ENCODE data around the gene KLK1. TPM values are rescaled to one million over a fixed set of nuclear protein-coding genes. Genes with fewer than 3 reads are reported as not detected.

KLK1 gene
- total RNA-seq, 2 experiments from 2014 or later, result 0.60 to 1.1 TPM

DNA sequence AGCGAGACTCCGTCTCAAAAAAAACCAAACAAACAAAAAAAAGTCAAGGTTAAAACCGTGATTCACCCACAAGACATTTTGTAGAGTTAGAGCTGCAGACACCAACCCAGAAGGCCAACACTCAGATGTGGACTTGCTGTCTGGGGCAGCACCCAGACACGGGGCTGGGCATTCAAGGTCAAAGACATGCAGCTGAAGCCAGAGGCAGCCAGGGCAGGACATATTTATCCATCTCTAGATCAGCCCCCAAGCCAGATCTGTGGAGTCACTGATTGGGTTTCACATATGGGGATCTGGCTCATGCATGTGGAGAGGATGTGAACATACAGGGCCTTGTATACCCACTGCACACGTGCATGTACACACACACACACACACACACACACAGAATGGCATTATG is 6.2 kb upstream of the KLK1 start:
- no peaks in the 10 kb centered on the region for H3K36me3 Mint-ChIP-seq
- H3K9me3 Mint-ChIP-seq, result no peaks in the 10 kb centered on the region
- peaks cover 59% of the 10 kb centered on the region for H3K27me3 Mint-ChIP-seq
- H3K27ac Mint-ChIP-seq, result no peak overlapping the region
- DNase-seq, result no peak
- no peak overlapping the region for H3K4me3 Mint-ChIP-seq
- no peaks in the 10 kb centered on the region for H3K4me1 Mint-ChIP-seq

DNA sequence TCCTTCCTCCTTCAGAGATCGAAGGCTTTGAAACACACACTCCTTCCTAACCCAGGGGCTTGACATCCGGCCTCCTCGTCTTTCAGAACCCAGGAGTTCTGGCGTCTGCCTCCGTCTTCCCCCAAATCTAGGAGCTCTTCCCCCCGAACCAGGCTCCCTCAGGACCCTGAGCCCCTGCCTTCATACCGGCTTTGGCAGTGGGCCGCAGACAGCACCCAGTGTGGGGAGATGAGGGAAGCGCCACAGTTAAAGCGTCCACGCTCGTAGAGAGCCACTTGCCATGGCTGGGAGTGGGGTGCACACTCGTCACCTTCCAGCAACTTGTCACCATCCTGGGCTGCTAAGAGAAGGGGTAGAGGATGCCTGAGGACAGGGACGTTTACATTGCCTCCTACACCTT is 3.9 kb upstream of the KLK1 start:
- no peak for DNase-seq
- H3K9me3 Mint-ChIP-seq, result no peaks in the 10 kb centered on the region
- no peaks in the 10 kb centered on the region for H3K4me1 Mint-ChIP-seq
- H3K27ac Mint-ChIP-seq, result no peak overlapping the region
- no peaks in the 10 kb centered on the region for H3K36me3 Mint-ChIP-seq
- H3K27me3 Mint-ChIP-seq, result peaks cover 56% of the 10 kb centered on the region
- no peak overlapping the region for H3K4me3 Mint-ChIP-seq

DNA sequence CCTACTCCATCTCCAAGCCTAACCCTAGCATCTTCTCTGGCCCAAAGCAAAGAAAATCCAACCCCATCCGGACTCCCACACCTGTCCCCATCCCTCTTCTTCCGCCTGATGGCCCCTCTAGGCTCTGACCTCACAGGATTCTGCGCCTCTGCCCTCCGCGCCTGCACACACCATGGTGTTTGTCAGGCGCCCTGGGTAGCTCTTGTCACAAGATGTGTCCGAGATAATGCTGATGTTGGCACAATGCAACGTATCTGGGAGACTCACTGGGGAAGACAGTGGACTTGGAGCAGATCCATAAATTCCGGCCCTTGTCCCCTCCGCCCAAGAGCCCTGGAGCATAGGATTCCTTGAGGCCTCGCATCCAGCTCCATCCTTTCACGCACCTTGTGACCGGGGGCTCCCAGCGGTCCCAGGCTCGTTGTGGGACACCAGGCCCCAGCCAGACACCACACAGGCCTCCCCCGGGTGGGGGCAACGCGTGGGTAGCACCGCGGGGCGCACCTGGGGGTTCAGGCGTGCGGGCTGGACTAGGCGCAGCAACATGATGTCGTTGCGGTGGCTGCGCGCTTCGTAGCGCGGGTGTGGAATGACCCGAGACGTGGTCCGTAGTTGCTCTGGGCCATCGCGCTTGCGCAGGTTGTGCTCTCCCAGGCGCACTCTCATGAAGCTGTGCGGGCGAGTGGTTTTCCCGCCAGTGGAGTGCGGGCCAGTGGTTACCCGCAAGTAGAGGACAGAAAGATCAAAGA is 3.1 kb upstream of the KLK1 start:
- Mint-ChIP-seq H3K9me3 (no peaks in the 10 kb centered on the region), H3K36me3 (no peaks in the 10 kb centered on the region), H3K27ac (no peak overlapping the region), H3K4me3 (no peak overlapping the region), H3K4me1 (no peaks in the 10 kb centered on the region), H3K27me3 (peaks cover 58% of the 10 kb centered on the region)
- DNase-seq, result no peak

DNA sequence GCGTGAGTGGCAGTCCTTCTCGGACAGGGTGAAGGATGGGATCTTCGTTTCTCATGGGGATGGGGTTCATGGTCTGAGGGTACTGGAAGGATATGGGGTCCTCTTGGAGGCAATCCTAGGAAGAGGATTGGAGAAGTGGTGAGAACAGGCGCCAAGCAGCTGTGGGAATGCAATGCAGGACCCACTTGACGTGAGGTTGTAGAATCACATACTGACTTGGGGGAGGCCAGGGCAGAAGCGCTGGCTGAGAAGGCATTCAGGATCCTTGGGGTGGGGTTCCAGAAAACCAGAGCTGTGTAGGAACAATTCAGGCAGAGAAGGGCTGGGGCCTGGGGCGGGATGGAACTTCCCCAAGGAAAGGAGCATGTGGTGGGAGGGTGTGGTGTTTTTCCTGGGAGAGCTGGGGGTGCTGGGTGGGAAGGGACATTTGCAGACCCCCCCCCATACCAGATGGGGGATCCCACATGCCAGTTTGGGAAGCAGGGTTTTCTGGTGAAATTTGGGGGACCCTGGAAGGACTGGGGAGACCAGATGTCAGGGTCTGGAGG is 852 bp downstream of the KLK1 start:
- H3K36me3 Mint-ChIP-seq, result no peaks in the 10 kb centered on the region
- H3K27me3 Mint-ChIP-seq, result peaks cover 73% of the 10 kb centered on the region
- DNase-seq, result no peak
- no peaks in the 10 kb centered on the region for H3K9me3 Mint-ChIP-seq
- H3K4me1 Mint-ChIP-seq, result peaks cover 24% of the 10 kb centered on the region
- no peak overlapping the region for H3K27ac Mint-ChIP-seq
- no peak overlapping the region for H3K4me3 Mint-ChIP-seq

DNA sequence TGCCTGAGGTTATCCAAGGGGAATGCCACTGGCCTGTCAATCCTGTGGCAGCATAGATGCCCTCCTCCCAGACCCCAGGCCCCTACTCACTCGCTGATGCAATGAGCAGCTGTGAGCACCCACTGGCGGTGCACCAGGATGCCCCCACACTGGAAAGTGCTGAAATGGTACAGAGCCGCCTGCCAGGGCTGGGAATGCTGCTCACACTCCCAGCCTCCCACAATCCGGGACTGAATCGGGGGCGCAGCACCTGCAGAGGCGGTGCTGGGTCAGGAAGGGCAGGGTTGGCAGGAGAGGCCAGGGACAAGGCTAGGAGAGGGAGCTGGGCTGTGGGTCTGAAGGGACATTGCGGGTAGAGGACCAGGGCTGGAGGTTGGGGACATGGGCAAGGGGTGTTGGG is 2.0 kb downstream of the KLK1 start:
- H3K4me1 Mint-ChIP-seq, result peaks cover 33% of the 10 kb centered on the region
- peaks cover 76% of the 10 kb centered on the region for H3K27me3 Mint-ChIP-seq
- no peak for DNase-seq
- H3K36me3 Mint-ChIP-seq, result peaks cover 2% of the 10 kb centered on the region
- H3K4me3 Mint-ChIP-seq, result no peak overlapping the region
- no peaks in the 10 kb centered on the region for H3K9me3 Mint-ChIP-seq
- H3K27ac Mint-ChIP-seq, result no peak overlapping the region

DNA sequence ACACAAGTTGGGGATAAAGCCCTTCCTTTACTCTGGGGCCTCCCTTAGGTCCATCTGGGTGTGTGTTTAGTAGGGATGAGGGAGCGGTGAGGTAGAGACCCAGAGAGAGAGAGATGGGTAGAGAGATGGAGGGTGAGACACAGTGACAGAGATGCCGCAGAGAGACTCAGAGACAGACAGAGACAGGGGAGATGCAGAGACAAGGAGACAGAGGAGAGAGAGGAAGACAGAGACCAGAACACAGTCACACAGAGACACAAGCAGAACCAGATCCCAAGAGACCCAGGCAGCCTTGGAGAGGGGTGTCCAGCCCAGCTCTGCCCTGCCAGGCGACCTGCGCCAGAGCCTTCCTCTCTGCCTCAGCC is 2.4 kb downstream of the KLK1 start:
- Mint-ChIP-seq H3K27me3 (peaks cover 79% of the 10 kb centered on the region), H3K4me1 (peaks cover 37% of the 10 kb centered on the region), H3K36me3 (peaks cover 2% of the 10 kb centered on the region), H3K4me3 (no peak overlapping the region), H3K9me3 (peaks cover 2% of the 10 kb centered on the region), H3K27ac (no peak overlapping the region)
- no peak for DNase-seq

- DNase-seq, result no peak
- Mint-ChIP-seq H3K36me3 (peaks cover 2% of the 10 kb centered on the region), H3K27ac (no peak overlapping the region), H3K4me1 (peaks cover 38% of the 10 kb centered on the region), H3K27me3 (peaks cover 80% of the 10 kb centered on the region), H3K4me3 (peak overlapping the region; percentile 59), H3K9me3 (peaks cover 3% of the 10 kb centered on the region)
These were observed 2.9 kb downstream of the KLK1 start for GRCh38 chr19:50820549-50821247.

DNA sequence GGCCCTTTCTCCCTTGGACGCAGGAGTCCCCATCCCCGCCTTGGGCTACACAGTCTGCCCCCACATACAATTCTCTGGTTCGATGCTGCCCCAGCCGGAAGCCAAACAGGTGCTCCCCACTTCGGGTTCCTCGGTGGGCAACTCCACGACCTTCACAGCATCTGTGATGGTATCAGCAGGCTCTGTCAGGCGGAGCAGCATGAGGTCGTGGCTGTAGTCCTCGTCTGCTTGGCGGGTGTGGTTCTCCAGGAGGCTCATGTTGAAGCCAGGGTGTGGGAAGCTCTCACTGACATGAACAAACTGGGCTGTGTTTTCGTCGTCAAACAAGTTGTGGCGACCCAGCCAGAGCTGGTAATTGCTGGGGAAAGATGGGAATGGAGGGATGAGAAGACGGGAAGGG is 3.5 kb downstream of the KLK1 start:
- no peak for DNase-seq
- Mint-ChIP-seq H3K27ac (no peak overlapping the region), H3K4me3 (peak overlapping the region; percentile 59), H3K4me1 (peaks cover 38% of the 10 kb centered on the region), H3K27me3 (peaks cover 86% of the 10 kb centered on the region), H3K36me3 (peaks cover 2% of the 10 kb centered on the region), H3K9me3 (peaks cover 3% of the 10 kb centered on the region)

- peaks cover 3% of the 10 kb centered on the region for H3K9me3 Mint-ChIP-seq
- peaks cover 38% of the 10 kb centered on the region for H3K4me1 Mint-ChIP-seq
- H3K27ac Mint-ChIP-seq, result no peak overlapping the region
- DNase-seq, result no peak
- H3K36me3 Mint-ChIP-seq, result peaks cover 2% of the 10 kb centered on the region
- no peak overlapping the region for H3K4me3 Mint-ChIP-seq
- peaks cover 90% of the 10 kb centered on the region for H3K27me3 Mint-ChIP-seq
These were observed 4.0 kb downstream of the KLK1 start for GRCh38 chr19:50819636-50820035.

DNA sequence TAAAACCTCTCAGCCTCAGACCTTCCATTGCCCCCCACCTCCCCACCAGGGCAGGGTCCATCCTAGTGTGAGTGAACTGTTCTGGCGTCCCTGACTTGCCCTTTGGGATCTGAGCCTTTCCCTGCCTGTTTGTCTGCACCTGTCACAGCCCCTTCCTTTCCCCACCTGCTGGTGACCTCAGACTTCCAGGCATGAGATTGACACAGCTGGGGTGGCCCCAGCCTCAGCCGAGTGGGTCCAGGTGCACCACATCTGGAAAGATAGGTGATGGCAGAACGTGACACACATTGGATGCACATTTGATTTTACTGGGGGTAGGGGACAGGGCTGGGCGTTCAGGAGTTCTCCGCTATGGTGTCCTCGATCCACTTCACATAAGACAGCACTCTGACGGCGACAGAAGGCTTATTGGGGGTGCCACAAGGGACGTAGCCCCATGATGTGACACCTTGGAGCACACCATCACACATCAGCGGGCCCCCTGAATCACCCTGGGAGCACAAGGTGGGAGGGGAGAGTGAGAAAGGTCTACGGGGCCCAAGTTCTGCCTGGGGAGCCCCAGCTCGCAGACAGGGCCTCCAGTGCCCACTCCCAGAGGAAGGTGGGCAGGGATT is 4.6 kb downstream of the KLK1 start:
- H3K27ac Mint-ChIP-seq, result no peak overlapping the region
- peaks cover 90% of the 10 kb centered on the region for H3K27me3 Mint-ChIP-seq
- peaks cover 38% of the 10 kb centered on the region for H3K4me1 Mint-ChIP-seq
- no peak for DNase-seq
- H3K9me3 Mint-ChIP-seq, result peaks cover 3% of the 10 kb centered on the region
- H3K4me3 Mint-ChIP-seq, result no peak overlapping the region
- peaks cover 2% of the 10 kb centered on the region for H3K36me3 Mint-ChIP-seq

DNA sequence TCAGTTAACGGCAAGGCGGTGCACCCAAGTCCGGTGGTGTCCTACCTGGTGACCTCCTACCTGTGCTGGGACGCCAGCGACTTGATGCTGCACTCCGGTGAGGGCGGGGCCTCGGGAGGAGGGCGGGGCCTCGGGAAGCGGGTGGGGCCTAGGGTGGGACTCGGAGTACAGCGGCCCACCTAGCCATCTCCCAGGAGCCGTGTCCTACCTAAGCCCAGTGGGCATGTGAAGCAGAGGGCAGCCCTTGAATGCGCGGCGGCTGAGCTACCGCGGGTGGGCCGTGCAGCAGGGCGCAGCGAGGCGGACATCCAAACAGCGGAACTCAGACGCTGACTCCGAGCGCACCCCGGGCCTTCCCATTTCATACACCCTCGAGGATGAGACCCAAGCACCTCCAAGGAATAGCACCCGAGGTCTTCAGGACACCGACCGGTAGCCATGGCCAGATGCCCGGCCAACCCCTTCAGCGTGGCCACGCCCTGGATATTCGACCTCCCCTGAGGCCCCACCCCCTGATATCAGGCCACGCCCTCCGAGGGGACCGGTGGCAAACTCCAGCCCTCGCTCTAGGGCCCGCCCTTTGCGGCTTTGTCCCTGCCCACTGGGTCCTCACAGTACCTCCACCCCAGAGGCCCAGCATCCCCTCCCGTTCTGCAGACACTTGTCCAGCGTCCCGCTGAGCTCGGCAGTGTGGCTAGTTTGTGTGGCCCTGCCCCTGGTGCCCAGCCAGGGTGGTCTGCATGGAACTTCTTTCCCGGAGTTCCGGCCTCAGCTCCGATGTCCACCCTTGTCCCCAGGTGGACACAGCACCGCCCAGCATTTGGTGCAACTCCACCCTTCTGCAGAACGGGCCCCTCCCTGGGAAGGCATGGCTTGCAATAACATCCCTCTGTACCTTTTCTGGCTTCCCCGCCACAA is 5.4 kb downstream of the KLK1 start:
- Mint-ChIP-seq H3K27ac (no peak overlapping the region), H3K27me3 (peaks cover 87% of the 10 kb centered on the region), H3K4me3 (peak overlapping the region; percentile 70), H3K9me3 (peaks cover 3% of the 10 kb centered on the region), H3K4me1 (peaks cover 38% of the 10 kb centered on the region), H3K36me3 (peaks cover 2% of the 10 kb centered on the region)
- DNase-seq, result peak; percentile 62

DNA sequence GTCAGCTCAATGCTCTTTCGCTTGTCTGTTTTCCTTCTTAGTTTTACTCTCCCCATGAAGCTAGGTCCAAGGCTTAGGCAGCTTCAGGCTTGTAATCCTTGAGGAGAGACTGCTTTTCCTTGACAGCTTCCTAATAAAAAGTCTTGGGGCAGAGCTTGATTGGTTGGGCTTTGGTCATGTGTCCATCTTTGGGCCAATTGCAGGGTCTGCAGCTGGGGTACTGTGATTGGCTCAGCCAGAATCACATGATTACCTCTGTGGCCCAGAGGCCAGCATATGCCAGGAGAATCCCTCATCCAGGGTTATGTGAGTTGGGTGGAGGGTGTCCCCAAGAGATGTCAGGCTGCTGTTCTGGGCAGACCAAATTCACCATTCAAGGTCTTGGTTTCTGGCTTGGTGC is 8.1 kb downstream of the KLK1 start:
- Mint-ChIP-seq H3K36me3 (peaks cover 2% of the 10 kb centered on the region), H3K27ac (no peak overlapping the region), H3K27me3 (peaks cover 64% of the 10 kb centered on the region), H3K9me3 (peaks cover 3% of the 10 kb centered on the region), H3K4me3 (no peak overlapping the region), H3K4me1 (peaks cover 31% of the 10 kb centered on the region)
- DNase-seq, result no peak

- H3K36me3 Mint-ChIP-seq, result peaks cover 2% of the 10 kb centered on the region
- peaks cover 26% of the 10 kb centered on the region for H3K4me1 Mint-ChIP-seq
- H3K27me3 Mint-ChIP-seq, result peaks cover 59% of the 10 kb centered on the region
- H3K9me3 Mint-ChIP-seq, result peaks cover 3% of the 10 kb centered on the region
- DNase-seq, result no peak
- no peak overlapping the region for H3K4me3 Mint-ChIP-seq
- H3K27ac Mint-ChIP-seq, result no peak overlapping the region
These were observed 8.7 kb downstream of the KLK1 start for GRCh38 chr19:50814883-50815282.

DNA sequence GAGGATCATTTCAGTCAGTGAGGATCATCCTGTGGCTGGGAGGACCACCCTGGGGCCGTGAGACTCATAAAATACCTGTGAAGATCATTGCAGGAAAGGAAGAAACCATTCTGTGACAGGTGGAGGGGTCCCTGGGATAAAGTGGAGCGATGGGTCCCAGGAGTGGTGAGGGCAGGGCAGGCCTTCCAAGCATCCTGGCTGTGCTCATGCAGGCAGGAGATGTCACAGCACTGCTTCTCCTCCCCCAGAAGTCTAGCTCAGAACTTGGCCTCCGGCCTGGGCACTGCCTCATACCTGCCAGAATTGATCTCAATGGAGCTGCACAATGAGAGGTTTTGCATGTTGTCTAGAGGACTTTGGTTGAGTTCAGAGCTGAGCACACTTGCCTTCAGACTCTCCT is 11.1 kb downstream of the KLK1 start:
- H3K36me3 Mint-ChIP-seq, result peaks cover 1% of the 10 kb centered on the region
- no peak overlapping the region for H3K4me3 Mint-ChIP-seq
- DNase-seq, result no peak

More for the DNA sequence above, 11.1 kb downstream of the KLK1 start:
- peaks cover 11% of the 10 kb centered on the region for H3K4me1 Mint-ChIP-seq
- H3K9me3 Mint-ChIP-seq, result peaks cover 3% of the 10 kb centered on the region
- no peak overlapping the region for H3K27ac Mint-ChIP-seq
- peaks cover 38% of the 10 kb centered on the region for H3K27me3 Mint-ChIP-seq

All from activated naive CD8-positive, alpha-beta T cell treated with anti-CD3 and anti-CD28 coated beads for 36 hours (primary cell).